Measurements from ENCODE around the gene LRP1B.

LRP1B gene

GRCh38 chr2:141513853-141514252, 617.0 kb downstream of the LRP1B start:
- Histone ChIP-seq H3K36me3 (replicated peaks) (no peaks in the 10 kb centered on the region), H3K4me1 (no peaks in the 10 kb centered on the region), H3K4me3 (no peak overlapping the region), H3K9me3 (no peaks in the 10 kb centered on the region), H3K27me3 (ENCODE audit: low read depth) (no peaks in the 10 kb centered on the region)
- in situ Hi-C loops (cut with MboI; ENCODE audit: low sequenced_read_pairs): no loop called here
- no peak for DNase-seq (ENCODE audit: low spot score in 2 of 2)

DNA sequence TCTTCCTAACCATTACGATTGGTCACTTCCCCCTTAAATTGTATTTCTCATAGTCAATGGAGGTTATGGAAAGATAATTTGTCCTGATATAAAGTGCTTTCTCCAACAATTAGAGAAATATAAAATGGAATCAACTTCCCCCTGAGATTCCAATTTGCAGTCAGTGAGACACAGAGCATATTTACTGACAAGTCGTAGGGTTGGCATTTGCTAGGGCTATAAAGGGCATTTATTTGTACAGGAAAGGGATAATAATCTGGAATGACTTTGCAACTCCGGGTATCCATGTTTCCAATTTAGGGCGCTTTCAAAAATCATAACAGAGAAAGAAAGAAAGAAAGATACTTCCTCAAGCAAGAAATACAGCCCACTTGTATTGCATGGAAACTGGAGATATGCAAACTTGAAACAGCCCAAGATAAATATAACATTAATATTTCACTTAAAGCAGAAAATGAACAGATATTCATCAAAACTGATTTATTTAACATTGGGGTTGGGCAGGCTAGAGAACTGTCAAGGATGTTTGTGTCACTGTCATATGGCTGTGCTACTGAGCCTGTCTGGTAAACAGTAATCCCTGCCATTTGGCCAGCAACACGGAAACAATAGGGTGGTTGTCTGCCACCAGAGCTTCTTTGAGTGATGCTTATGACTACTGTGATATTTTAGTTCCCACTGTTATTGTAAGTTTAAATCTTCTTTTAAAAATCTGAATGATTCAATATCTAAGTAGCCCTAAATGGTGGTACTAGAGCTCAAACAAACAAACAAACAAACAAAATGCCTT, 621.8 kb downstream of the LRP1B start:
- Histone ChIP-seq H3K4me1 (no peaks in the 10 kb centered on the region), H3K27me3 (ENCODE audit: low read depth) (no peaks in the 10 kb centered on the region), H3K9me3 (no peaks in the 10 kb centered on the region), H3K4me3 (no peak overlapping the region), H3K36me3 (replicated peaks) (no peaks in the 10 kb centered on the region)
- in situ Hi-C loops (cut with MboI; ENCODE audit: low sequenced_read_pairs): no loop called here
- DNase-seq (ENCODE audit: low spot score in 2 of 2): no peak

- H3K4me3 ChIP-seq: no peak overlapping the region
- H3K27me3 ChIP-seq (ENCODE audit: low read depth): no peaks in the 10 kb centered on the region
- H3K4me1 ChIP-seq: no peaks in the 10 kb centered on the region
- no peaks in the 10 kb centered on the region for H3K36me3 ChIP-seq (replicated peaks)
- in situ Hi-C loops (cut with MboI; ENCODE audit: low sequenced_read_pairs): no loop called here
- no peaks in the 10 kb centered on the region for H3K9me3 ChIP-seq
- DNase-seq (ENCODE audit: low spot score in 2 of 2): no peak
These were observed 622.6 kb downstream of the LRP1B start for GRCh38 chr2:141508086-141508752.

DNA sequence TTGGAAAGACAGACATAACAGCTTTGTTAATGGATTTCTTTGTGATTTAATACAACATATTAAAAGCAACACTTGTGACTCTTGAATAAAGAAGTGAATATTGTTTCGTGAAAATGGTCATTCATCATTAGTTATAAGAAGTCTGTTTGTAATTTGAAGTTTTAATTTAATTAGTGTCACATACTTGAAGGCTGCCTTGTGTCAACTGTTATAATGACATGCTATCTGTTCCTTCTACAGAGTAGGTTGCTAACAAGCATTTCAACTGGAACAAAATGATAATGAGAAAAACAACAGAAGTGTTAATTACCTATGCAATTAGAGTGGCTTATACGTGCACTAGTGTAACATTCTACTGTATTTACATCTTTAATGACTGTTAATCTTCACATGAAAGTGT, 624.7 kb downstream of the LRP1B start:
- no peaks in the 10 kb centered on the region for H3K27me3 ChIP-seq (ENCODE audit: low read depth)
- DNase-seq (ENCODE audit: low spot score in 2 of 2): no peak
- H3K4me3 ChIP-seq: no peak overlapping the region
- H3K36me3 ChIP-seq (replicated peaks): no peaks in the 10 kb centered on the region
- in situ Hi-C loops (cut with MboI; ENCODE audit: low sequenced_read_pairs): no loop called here
- no peaks in the 10 kb centered on the region for H3K9me3 ChIP-seq
- no peaks in the 10 kb centered on the region for H3K4me1 ChIP-seq

DNA sequence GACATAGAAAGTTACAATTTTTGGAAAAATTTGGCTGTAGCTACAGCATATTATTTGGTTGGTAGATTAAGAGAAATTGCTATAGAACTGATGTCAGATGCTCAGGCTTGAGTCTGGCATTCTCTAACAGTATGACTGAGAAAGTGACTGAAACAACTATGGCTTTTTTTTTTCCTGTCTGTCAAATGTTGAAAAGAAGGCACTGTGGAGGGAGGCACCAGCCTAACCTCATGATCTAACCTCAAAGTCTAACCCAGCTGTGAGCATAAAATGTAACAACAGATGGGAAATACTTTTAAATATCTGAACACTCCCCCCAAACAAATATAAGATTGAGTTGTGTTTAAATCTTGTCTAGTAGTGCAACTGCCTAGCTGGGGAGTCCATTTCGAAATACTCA, 629.1 kb downstream of the LRP1B start:
- H3K9me3 ChIP-seq: no peaks in the 10 kb centered on the region
- H3K36me3 ChIP-seq (replicated peaks): no peaks in the 10 kb centered on the region
- no peaks in the 10 kb centered on the region for H3K27me3 ChIP-seq (ENCODE audit: low read depth)
- H3K4me1 ChIP-seq: no peaks in the 10 kb centered on the region
- in situ Hi-C loops (cut with MboI; ENCODE audit: low sequenced_read_pairs): no loop called here
- H3K4me3 ChIP-seq: no peak overlapping the region
- no peak for DNase-seq (ENCODE audit: low spot score in 2 of 2)

GRCh38 chr2:141499123-141499522, 631.7 kb downstream of the LRP1B start:
- DNase-seq (ENCODE audit: low spot score in 2 of 2): no peak
- Histone ChIP-seq H3K4me1 (no peaks in the 10 kb centered on the region), H3K4me3 (no peak overlapping the region), H3K36me3 (replicated peaks) (no peaks in the 10 kb centered on the region), H3K9me3 (no peaks in the 10 kb centered on the region), H3K27me3 (ENCODE audit: low read depth) (no peaks in the 10 kb centered on the region)
- in situ Hi-C loops (cut with MboI; ENCODE audit: low sequenced_read_pairs): no loop called here

DNA sequence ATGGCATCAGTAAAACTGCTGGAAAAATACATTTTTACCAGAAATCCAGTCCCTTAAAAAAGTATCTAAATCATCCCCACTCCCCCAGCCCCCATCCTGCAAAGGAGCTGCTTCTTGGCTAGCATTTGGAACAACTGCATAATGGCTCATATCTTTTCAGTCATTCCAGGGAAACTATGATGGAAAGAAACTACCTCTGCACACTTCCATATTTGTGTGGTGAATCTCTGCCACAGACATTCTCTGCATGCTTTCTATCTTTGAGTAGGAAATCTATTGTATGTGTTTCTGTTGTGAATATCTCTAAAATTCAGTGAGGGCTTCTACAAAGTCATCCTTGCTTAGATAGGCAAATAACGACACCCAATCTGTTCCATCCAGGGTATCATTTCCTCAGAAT, 632.3 kb downstream of the LRP1B start:
- no peaks in the 10 kb centered on the region for H3K36me3 ChIP-seq (replicated peaks)
- no peak overlapping the region for H3K4me3 ChIP-seq
- in situ Hi-C loops (cut with MboI; ENCODE audit: low sequenced_read_pairs): no loop called here
- no peaks in the 10 kb centered on the region for H3K27me3 ChIP-seq (ENCODE audit: low read depth)
- H3K9me3 ChIP-seq: no peaks in the 10 kb centered on the region
- no peak for DNase-seq (ENCODE audit: low spot score in 2 of 2)
- H3K4me1 ChIP-seq: no peaks in the 10 kb centered on the region

GRCh38 chr2:141497272-141497671, 633.5 kb downstream of the LRP1B start:
- no peak for DNase-seq (ENCODE audit: low spot score in 2 of 2)
- H3K4me3 ChIP-seq: no peak overlapping the region
- H3K9me3 ChIP-seq: no peaks in the 10 kb centered on the region
- in situ Hi-C loops (cut with MboI; ENCODE audit: low sequenced_read_pairs): no loop called here
- no peaks in the 10 kb centered on the region for H3K36me3 ChIP-seq (replicated peaks)
- no peaks in the 10 kb centered on the region for H3K27me3 ChIP-seq (ENCODE audit: low read depth)
- peaks cover 8% of the 10 kb centered on the region for H3K4me1 ChIP-seq

- in situ Hi-C loops (cut with MboI; ENCODE audit: low sequenced_read_pairs): no loop called here
- H3K4me3 ChIP-seq: no peak overlapping the region
- peaks cover 10% of the 10 kb centered on the region for H3K4me1 ChIP-seq
- no peaks in the 10 kb centered on the region for H3K36me3 ChIP-seq (replicated peaks)
- H3K27me3 ChIP-seq (ENCODE audit: low read depth): no peaks in the 10 kb centered on the region
- no peaks in the 10 kb centered on the region for H3K9me3 ChIP-seq
- DNase-seq (ENCODE audit: low spot score in 2 of 2): no peak
These were observed 634.0 kb downstream of the LRP1B start for GRCh38 chr2:141496810-141497209.

DNA sequence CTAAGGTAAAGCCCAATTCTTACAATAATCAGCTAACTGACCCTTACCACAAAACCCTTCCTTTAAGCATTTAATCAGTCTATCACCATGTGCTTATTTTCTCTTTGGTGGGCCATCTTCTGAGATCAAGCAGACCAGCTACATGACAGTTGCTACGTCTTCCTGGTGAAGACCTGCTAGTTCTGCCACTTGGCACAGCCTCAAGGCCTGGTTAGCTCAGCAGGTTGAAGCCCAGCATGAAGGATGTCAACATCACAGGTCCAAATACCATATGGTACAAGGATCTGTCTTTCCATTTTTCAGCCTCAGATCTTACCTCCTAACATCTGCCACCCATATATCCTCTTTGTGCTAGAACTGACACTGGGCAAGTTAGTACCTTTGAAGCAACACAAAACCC, 636.9 kb downstream of the LRP1B start:
- H3K4me3 ChIP-seq: no peak overlapping the region
- in situ Hi-C loops (cut with MboI; ENCODE audit: low sequenced_read_pairs): no loop called here
- H3K36me3 ChIP-seq (replicated peaks): no peaks in the 10 kb centered on the region
- H3K9me3 ChIP-seq: no peaks in the 10 kb centered on the region
- peaks cover 15% of the 10 kb centered on the region for H3K4me1 ChIP-seq
- no peak for DNase-seq (ENCODE audit: low spot score in 2 of 2)
- H3K27me3 ChIP-seq (ENCODE audit: low read depth): no peaks in the 10 kb centered on the region

GRCh38 chr2:141492816-141493215, 638.0 kb downstream of the LRP1B start:
- no peak for DNase-seq (ENCODE audit: low spot score in 2 of 2)
- Histone ChIP-seq H3K36me3 (replicated peaks) (no peaks in the 10 kb centered on the region), H3K9me3 (no peaks in the 10 kb centered on the region), H3K27me3 (ENCODE audit: low read depth) (no peaks in the 10 kb centered on the region), H3K4me1 (peaks cover 15% of the 10 kb centered on the region), H3K4me3 (no peak overlapping the region)
- in situ Hi-C loops (cut with MboI; ENCODE audit: low sequenced_read_pairs): no loop called here

- H3K36me3 ChIP-seq (replicated peaks): no peaks in the 10 kb centered on the region
- peaks cover 15% of the 10 kb centered on the region for H3K4me1 ChIP-seq
- no peak for DNase-seq (ENCODE audit: low spot score in 2 of 2)
- H3K9me3 ChIP-seq: no peaks in the 10 kb centered on the region
- in situ Hi-C loops (cut with MboI; ENCODE audit: low sequenced_read_pairs): no loop called here
- H3K4me3 ChIP-seq: no peak overlapping the region
- no peaks in the 10 kb centered on the region for H3K27me3 ChIP-seq (ENCODE audit: low read depth)
These were observed 639.9 kb downstream of the LRP1B start for GRCh38 chr2:141490886-141491285.

- Histone ChIP-seq H3K36me3 (replicated peaks) (no peaks in the 10 kb centered on the region), H3K4me3 (no peak overlapping the region), H3K4me1 (no peaks in the 10 kb centered on the region), H3K27me3 (ENCODE audit: low read depth) (no peaks in the 10 kb centered on the region), H3K9me3 (no peaks in the 10 kb centered on the region)
- DNase-seq (ENCODE audit: low spot score in 2 of 2): no peak
- in situ Hi-C loops (cut with MboI; ENCODE audit: low sequenced_read_pairs): no loop called here
These were observed 648.1 kb downstream of the LRP1B start for GRCh38 chr2:141482697-141483096.

GRCh38 chr2:141475801-141476200, 655.0 kb downstream of the LRP1B start:
- H3K27me3 ChIP-seq (ENCODE audit: low read depth): no peaks in the 10 kb centered on the region
- H3K4me3 ChIP-seq: no peak overlapping the region
- no peak for DNase-seq (ENCODE audit: low spot score in 2 of 2)
- in situ Hi-C loops (cut with MboI; ENCODE audit: low sequenced_read_pairs): no loop called here
- H3K4me1 ChIP-seq: no peaks in the 10 kb centered on the region
- H3K36me3 ChIP-seq (replicated peaks): no peaks in the 10 kb centered on the region
- H3K9me3 ChIP-seq: no peaks in the 10 kb centered on the region

Data from HAP-1 (cell line).